Lower leg skin (tissue), 4 donors: Measurements from ENCODE around the gene CLEC16A. TPM values are rescaled to one million over a fixed set of nuclear protein-coding genes. Genes with fewer than 3 reads are reported as not detected.

ENCODE experiments used
- DNase-seq, 2 donors: peaks; one replicate each; pipeline ENCODE4 v3.0.0-alpha.2; 2019; ENCODE audit warnings: low spot score in 2 of 2
- H3K4me3 ChIP-seq: fragments of 200-600 bp; sonication (generic); 2 replicates; pipeline ENCODE4 v1.5.1; 2017; ENCODE audit warnings: mild to moderate bottlenecking, low read depth; ENCODE audit not compliant: poor library complexity, severe bottlenecking
- CTCF ChIP-seq, 3 donors: fragments of 450-650 bp; IDR thresholded peaks; one replicate each; pipeline ENCODE4 v1.5.1; 2016; ENCODE audit warnings: antibody characterized with exemption in 3 of 3, mild to moderate bottlenecking in 3 of 3, moderate library complexity in 2 of 3
- POLR2A ChIP-seq, 2 donors: fragments of 450-650 bp; IDR thresholded peaks; one replicate each; pipeline ENCODE4 v1.6.1; 2016 to 2017; ENCODE audit warnings: antibody characterized with exemption in 2 of 2, mild to moderate bottlenecking in 1 of 2, moderate library complexity in 1 of 2
- WGBS, 2 donors: methylation state at CpG; one replicate each; pipeline ENCODE4 v1.1.5; 2018; 5-methylcytosine and 5-hydroxymethylcytosine counted together
- intact Hi-C: fragments of 100-400 bp; cut with DNase I; formaldehyde crosslinking; loops from one replicate; pipeline ENCODE4 v1.15.0; 2023; ENCODE audit warnings: low total_unique reads
- total RNA-seq, 4 donors: library from RNA; depleted of rRNA; stranded (reverse); fragments of >200 nt; gene quantifications; one replicate each; pipeline ENCODE4 v1.1.0, GENCODE V29; 2016

The CLEC16A gene
- total RNA-seq, 4 donors from 2014 or later, result 26.8 to 30.0 (median 29.5) TPM

GRCh38 chr16:10916534-10916933 lies 27.8 kb upstream of the CLEC16A start:
- WGBS, 2 donors, result 66 to 67% methylated on average over 3 of the region's 3 CpGs
- no peak for DNase-seq
- intact Hi-C loops, result no loop called here

GRCh38 chr16:10918294-10919002 lies 25.9 kb upstream of the CLEC16A start:
- TF ChIP-seq CTCF (IDR thresholded peaks at IDR 0.05), result peak in 1 of 3 donors; percentile 94
- no peak for TF ChIP-seq POLR2A (IDR thresholded peaks at IDR 0.05)
- WGBS, 2 donors, result 45 to 47% methylated on average over 16 to 21 of the region's 21 CpGs
- intact Hi-C loops, result no loop called here

More at GRCh38 chr16:10916534-10916933, 27.8 kb upstream of the CLEC16A start:
- H3K4me3 ChIP-seq, result no peak overlapping the region
- TF ChIP-seq POLR2A (IDR thresholded peaks at IDR 0.05) (no peak), CTCF (IDR thresholded peaks at IDR 0.05) (no peak)

GRCh38 chr16:10919003-10919351 lies 25.4 kb upstream of the CLEC16A start:
- intact Hi-C loops, result no loop called here
- H3K4me3 ChIP-seq, result no peak overlapping the region
- DNase-seq, result no peak
- TF ChIP-seq CTCF (IDR thresholded peaks at IDR 0.05) (no peak), POLR2A (IDR thresholded peaks at IDR 0.05) (no peak)
- 48 to 56% methylated on average over 7 of the region's 7 CpGs for WGBS, 2 donors

More at GRCh38 chr16:10918294-10919002, 25.9 kb upstream of the CLEC16A start:
- no peak overlapping the region for H3K4me3 ChIP-seq
- peak; percentile 96 to 99 for DNase-seq

GRCh38 chr16:10920726-10921427 lies 23.5 kb upstream of the CLEC16A start:
- 78 to 79% methylated on average over 15 of the region's 15 CpGs for WGBS, 2 donors
- TF ChIP-seq CTCF (IDR thresholded peaks at IDR 0.05) (no peak), POLR2A (IDR thresholded peaks at IDR 0.05) (no peak)
- H3K4me3 ChIP-seq, result no peak overlapping the region
- intact Hi-C loops, result no loop called here
- no peak for DNase-seq

GRCh38 chr16:10921536-10922327 lies 22.6 kb upstream of the CLEC16A start:
- no peak overlapping the region for H3K4me3 ChIP-seq
- 56 to 68% methylated on average over 10 of the region's 10 CpGs for WGBS, 2 donors
- intact Hi-C loops, result no loop called here
- no peak for TF ChIP-seq CTCF (IDR thresholded peaks at IDR 0.05)
- TF ChIP-seq POLR2A (IDR thresholded peaks at IDR 0.05), result no peak
- no peak for DNase-seq
